Lung (tissue), 12 donors: ENCODE measurements around the gene APOM. TPM values are rescaled to one million over a fixed set of nuclear protein-coding genes. Genes with fewer than 3 reads are reported as not detected.

ENCODE experiments used
- ATAC-seq: fragments of 200-7000 bp; cut with Tn5 transposase; one replicate; pipeline ENCODE4 v1.9.1; 2020; ENCODE audit warnings: moderate number of reproducible peaks; ENCODE audit not compliant: insufficient read depth, low FRiP score
- DNase-seq, 3 donors: peaks; one replicate each; pipeline ENCODE4 v3.0.0-alpha.2; 2013 to 2017
- H3K27ac ChIP-seq, 2 donors: one replicate each; pipeline ENCODE4 v1.5.1; 2013; ENCODE audit warnings: mild to moderate bottlenecking in 2 of 2, moderate library complexity in 2 of 2, control low read depth in 1 of 2, inconsistent platforms in 1 of 2, low read depth in 1 of 2, low read length in 1 of 2
- H3K27me3 ChIP-seq, 3 donors: one replicate each; pipeline ENCODE4 v1.5.1; 2013; ENCODE audit warnings: low read length in 2 of 3; ENCODE audit not compliant: control insufficient read depth in 3 of 3, insufficient read depth in 3 of 3
- H3K36me3 ChIP-seq, 4 donors: one replicate each; pipeline ENCODE4 v1.5.1; 2013; ENCODE audit warnings: low read length in 4 of 4, mild to moderate bottlenecking in 1 of 4, moderate library complexity in 1 of 4; ENCODE audit not compliant: control insufficient read depth in 4 of 4, insufficient read depth in 4 of 4
- H3K4me1 ChIP-seq, 5 donors: one replicate each; pipeline ENCODE4 v1.5.1; 2013; ENCODE audit warnings: low read length in 5 of 5, mild to moderate bottlenecking in 2 of 5, moderate library complexity in 1 of 5; ENCODE audit not compliant: control insufficient read depth in 5 of 5, insufficient read depth in 5 of 5
- H3K4me3 ChIP-seq: one replicate; pipeline ENCODE4 v1.5.1; 2013; ENCODE audit warnings: mild to moderate bottlenecking, control low read depth, moderate library complexity
- H3K9ac ChIP-seq, 2 donors: one replicate each; pipeline ENCODE4 v1.5.1; 2013; ENCODE audit warnings: low read length in 2 of 2, control low read depth in 1 of 2; ENCODE audit not compliant: insufficient read depth in 1 of 2
- H3K9me3 ChIP-seq, 4 donors: one replicate each; pipeline ENCODE4 v1.5.1; 2013; ENCODE audit warnings: low read length in 3 of 4, mild to moderate bottlenecking in 1 of 4, moderate library complexity in 1 of 4; ENCODE audit not compliant: control insufficient read depth in 4 of 4, insufficient read depth in 3 of 4
- CTCF ChIP-seq: IDR thresholded peaks from 2 replicates; pipeline ENCODE4 v1.5.1; 2012; ENCODE audit warnings: mild to moderate bottlenecking; ENCODE audit errors: control extremely low read depth, extremely low read depth
- WGBS, 2 donors: extraction: QIAGEN DNeasy Blood & Tissue Kit; methylation state at CpG; one replicate each; pipeline ENCODE4 v1.1.7; 2013; 5-methylcytosine and 5-hydroxymethylcytosine counted together
- polyA plus RNA-seq, 2 donors: library from polyadenylated mRNA; stranded (reverse); fragments of 200-250 nt; gene quantifications; one replicate each; pipeline ENCODE4 v1.2.1, GENCODE V29; 2013
- total RNA-seq, 2 donors: library from RNA; depleted of rRNA in 1 of 2; stranded (reverse); fragments of >200 nt in 1 of 2; gene quantifications; one replicate each; pipeline ENCODE4 v1.2.1, GENCODE V29; 2014 to 2021
- donor health status: control.
- donor health status: control.
- donor health status: Bipolar disorder and iron deficiency.
- donor health status: healthy.
- donor health status: DM: yes; HTN: yes; CAD: no.

APOM gene
- total and polyA plus RNA-seq, 4 donors: 1.3 to 8.8 (median 2.3) TPM

GRCh38 chr6:31686483-31686882 is 30.8 kb downstream of the APOM start:
- no peak overlapping the region for H3K4me3 ChIP-seq
- no peak overlapping the region for H3K27ac ChIP-seq
- no peak overlapping the region for H3K9ac ChIP-seq
- H3K4me1 ChIP-seq: peaks cover 0 to 11% (median 0%) of the 10 kb centered on the region in 5 donors
- H3K9me3 ChIP-seq: no peaks in the 10 kb centered on the region
- no peak for TF ChIP-seq CTCF
- H3K27me3 ChIP-seq: no peaks in the 10 kb centered on the region
- ATAC-seq: no peak
- 86 to 88% methylated on average over 5 of the region's 5 CpGs for WGBS, 2 donors
- peaks cover 8 to 43% (median 23%) of the 10 kb centered on the region in 4 donors for H3K36me3 ChIP-seq
- no peak for DNase-seq

- no peak for ATAC-seq
- Histone ChIP-seq H3K27me3 (no peaks in the 10 kb centered on the region), H3K9ac (no peak overlapping the region), H3K36me3 (peaks cover 9 to 47% (median 23%) of the 10 kb centered on the region in 4 donors), H3K27ac (no peak overlapping the region), H3K4me1 (peaks cover 0 to 8% (median 0%) of the 10 kb centered on the region in 5 donors), H3K9me3 (no peaks in the 10 kb centered on the region), H3K4me3 (no peak overlapping the region)
- no peak for TF ChIP-seq CTCF
- DNase-seq: no peak
- WGBS, 2 donors: 89 to 95% methylated on average over 8 of the region's 8 CpGs
These were observed 31.6 kb downstream of the APOM start for GRCh38 chr6:31687321-31687720.

GRCh38 chr6:31687860-31688693 is 32.4 kb downstream of the APOM start:
- DNase-seq: no peak
- peaks cover 0 to 8% (median 0%) of the 10 kb centered on the region in 5 donors for H3K4me1 ChIP-seq
- peaks cover 17 to 53% (median 26%) of the 10 kb centered on the region in 4 donors for H3K36me3 ChIP-seq
- 87 to 89% methylated on average over 14 of the region's 14 CpGs for WGBS, 2 donors
- H3K27ac ChIP-seq: no peak overlapping the region
- H3K9ac ChIP-seq: no peak overlapping the region
- H3K4me3 ChIP-seq: no peak overlapping the region
- no peak for ATAC-seq
- no peaks in the 10 kb centered on the region for H3K27me3 ChIP-seq
- H3K9me3 ChIP-seq: no peaks in the 10 kb centered on the region
- no peak for TF ChIP-seq CTCF
